NB4 (cell line): Measurements from ENCODE around the gene KCNAB1.

Experiments used
- CTCF ChIP-seq: IDR thresholded peaks from one replicate; pipeline ENCODE4 v1.5.1; 2012; ENCODE audit warnings: low read depth, low read length
- MAX ChIP-seq: IDR thresholded peaks from 2 replicates; pipeline ENCODE4 v1.6.1; 2011; ENCODE audit warnings: low read depth, low read length

DNA sequence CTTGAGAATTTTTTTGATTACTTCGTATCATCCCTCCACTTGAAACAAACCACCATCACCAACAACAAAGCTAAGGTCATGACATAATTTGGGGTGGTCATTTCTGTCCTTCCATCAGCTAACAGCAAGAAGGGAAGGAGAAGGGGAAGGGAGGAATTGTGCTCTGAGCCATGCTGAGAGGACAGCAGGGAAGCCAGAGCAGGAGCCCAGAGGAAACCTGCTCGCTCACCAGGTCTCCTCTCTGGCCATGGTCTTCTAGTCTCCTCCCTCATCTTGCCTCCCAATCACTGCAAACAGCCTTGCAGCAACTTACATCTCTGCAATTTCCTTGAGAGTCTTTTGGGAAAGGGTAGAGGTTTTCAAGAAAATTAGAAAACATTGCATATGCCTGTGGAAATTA lies 237.9 kb downstream of the KCNAB1 start:
- TF ChIP-seq CTCF (no peak), MAX (no peak)
